DMS153 treated with DMSO at 0.1 percent for 48 hours (cell line): Measurements from ENCODE around the gene DPEP1.

Source experiments
- DNase-seq: peaks from one replicate; lab custom pipeline; 2025; ENCODE audit not compliant: unreplicated experiment; lab: John Stamatoyannopoulos, UW

Gene DPEP1

DNA sequence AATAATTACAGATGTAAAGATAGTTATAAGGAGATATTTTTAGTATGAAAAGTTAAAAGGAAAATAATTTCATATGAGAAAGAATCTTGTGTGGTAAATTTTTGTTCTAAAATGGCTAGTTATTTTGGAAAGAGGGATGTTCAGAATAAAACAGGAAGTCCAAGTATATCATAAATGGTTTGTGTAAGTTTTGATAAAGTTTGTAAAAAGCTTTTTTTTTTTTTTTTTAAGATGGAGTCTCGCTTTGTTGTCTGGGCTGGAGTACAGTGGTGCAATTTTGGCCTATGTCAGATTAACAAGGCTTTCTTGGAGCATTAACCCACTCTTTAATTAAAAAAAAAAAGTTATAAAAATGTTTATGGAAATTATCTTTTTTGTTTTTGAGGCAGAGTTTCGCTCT lies 64.8 kb downstream of the DPEP1 start:
- no peak for DNase-seq

DNA sequence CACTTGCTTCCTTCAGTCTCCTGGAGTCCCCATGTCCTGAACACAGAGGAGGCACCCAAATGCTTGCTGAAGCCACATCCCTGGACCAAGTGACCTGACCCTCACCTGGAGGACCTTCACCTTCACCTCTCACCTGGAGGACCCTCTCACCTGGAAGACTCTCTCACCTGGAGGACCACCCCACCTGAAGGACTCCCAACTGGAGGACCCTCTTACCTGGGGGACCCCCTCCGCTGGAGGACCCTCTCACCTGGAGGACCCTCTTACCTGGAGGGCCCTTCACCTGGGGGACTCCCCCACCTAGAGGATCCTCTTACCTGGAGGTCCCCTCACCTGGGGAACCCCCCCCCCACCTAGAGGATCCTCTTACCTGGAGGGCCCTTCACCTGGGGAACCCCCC lies 72.5 kb downstream of the DPEP1 start:
- DNase-seq = no peak

DNA sequence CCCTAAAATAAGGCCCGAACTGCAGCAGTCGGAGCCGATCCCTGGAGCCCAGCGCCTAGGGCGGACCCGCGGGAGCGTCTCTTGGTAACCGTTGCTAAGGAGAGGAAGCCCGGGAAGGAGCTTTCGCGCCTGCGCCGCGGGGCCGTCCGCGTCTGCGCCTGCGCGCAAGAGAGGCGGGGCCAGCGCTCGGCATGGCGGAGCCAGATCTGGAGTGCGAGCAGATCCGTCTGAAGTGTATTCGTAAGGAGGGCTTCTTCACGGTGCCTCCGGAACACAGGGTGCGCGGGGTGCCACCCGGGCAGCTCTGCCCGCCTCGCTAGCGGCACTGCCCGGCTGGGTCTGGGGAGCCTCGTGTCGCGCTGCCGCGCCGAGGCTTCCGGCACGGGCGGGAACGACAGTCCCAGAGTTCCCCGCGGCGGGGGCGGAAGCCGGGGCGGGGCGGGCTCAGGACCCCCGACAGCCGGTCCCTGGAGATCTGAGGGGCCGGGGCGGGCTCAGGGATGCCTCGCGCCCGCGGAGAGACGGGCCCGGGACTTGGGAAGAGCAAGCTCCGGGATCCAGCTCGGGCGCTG lies 73.2 kb downstream of the DPEP1 start, which contains the start of gene CDK10:
TSS of gene CDK10 (plus strand) at position 170 of the 572 bp plus-strand sequence. CDS start at position 192, 22 bp downstream.
- peak; percentile 82 for DNase-seq

DNA sequence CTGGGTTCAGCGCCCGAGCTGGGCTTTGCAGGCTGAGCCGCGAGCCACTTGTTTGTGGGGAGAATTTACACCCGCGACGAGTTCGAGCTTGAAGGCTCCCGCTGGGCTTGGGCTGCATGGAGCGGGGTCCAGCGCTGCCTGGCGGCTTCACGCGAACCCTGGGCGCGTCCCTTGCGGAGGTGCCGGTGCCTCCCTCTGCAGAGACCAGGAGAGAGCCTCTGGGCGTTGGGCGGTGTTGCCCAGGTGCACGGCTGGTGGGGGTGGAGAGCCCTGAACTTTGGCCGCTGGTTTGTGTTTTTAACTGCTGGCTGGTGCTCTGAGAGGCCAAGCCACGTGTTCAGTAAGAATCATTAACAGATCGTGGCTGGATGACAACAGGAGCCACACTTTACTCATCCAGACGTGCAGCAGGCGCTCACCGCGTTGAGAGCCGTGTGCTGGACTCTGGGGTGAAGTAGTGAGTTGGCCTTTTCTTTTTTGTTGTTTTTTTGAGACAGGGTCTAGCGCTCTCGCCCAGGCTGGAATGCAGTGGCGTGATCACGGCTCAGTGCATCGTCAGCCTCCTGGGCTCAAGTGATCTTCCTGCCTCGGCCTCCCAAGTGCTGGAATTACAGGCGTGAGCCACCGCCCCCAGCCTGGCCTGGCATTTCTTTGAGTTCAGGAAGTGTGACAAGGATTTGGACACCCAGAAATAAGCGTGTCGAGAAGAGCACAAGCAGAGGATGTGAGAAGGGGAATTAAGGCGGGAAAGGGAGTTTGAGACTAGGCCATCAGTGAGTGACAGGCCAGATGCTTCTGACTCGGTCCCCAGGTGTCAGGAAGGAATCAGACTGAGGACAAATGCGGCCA lies 73.9 kb downstream of the DPEP1 start:
- no peak for DNase-seq
